HepG2 (cell line): ENCODE results near the gene STARD6. TPM values are rescaled to one million over a fixed set of nuclear protein-coding genes. Genes with fewer than 3 reads are reported as not detected.
"Not testable (repeated sequence)": the region's sequence is repeated elsewhere in the genome, so short reads cannot be mapped to it uniquely, and the experiment has no call there.

ENCODE experiments used
- ATAC-seq: fragments of 200-7000 bp; cut with Tn5 transposase; 3 replicates; pipeline ENCODE4 v1.9.1; 2020; ENCODE audit warnings: mild to moderate bottlenecking, moderate library complexity
- BruUV-seq: library from RNA; stranded (reverse); fragments of 400-500 nt; replicated peaks from 2 replicates; lab custom pipeline; 2021; lab: Mats Ljungman, UMichigan
- CTCF ChIA-PET: fragments of 300-600 bp; formaldehyde crosslinking; extraction: SDS; loops from one replicate; lab custom pipeline; 2021; ENCODE audit warnings: low total read pairs, inconsistent platforms, low intra/inter-chr PET ratio; lab: Yijun Ruan, JAX
- POLR2A ChIA-PET: fragments of 350-600 bp; sonication (Branson Sonifier 250); formaldehyde crosslinking; loops from one replicate; lab custom pipeline; 2020; ENCODE audit warnings: antibody characterized with exemption, inconsistent platforms; lab: Yijun Ruan, JAX
- DNase-seq: peaks from one replicate; pipeline ENCODE4 v3.0.0-alpha.2; 2015; ENCODE audit warnings: low spot score
- FAIRE-seq: peaks from 3 replicates; lab custom pipeline; 2011; peaks lifted over from hg19 to GRCh38; lab: Jason Lieb, UNC
- H2AFZ ChIP-seq: one replicate; pipeline ENCODE4 v1.6.1; 2011; ENCODE audit warnings: low read length, inconsistent platforms
- H3K27ac ChIP-seq: fragments of 300-600 bp; 3 replicates; pipeline ENCODE4 v1.8.0; 2011; ENCODE audit warnings: mixed run types, mild to moderate bottlenecking, mixed read lengths, low read length, inconsistent platforms; ENCODE audit not compliant: insufficient read depth; ENCODE audit errors: extremely low read length
- H3K27me3 ChIP-seq, 2 experiments: fragments of 200-600 bp in 1 of 2; 2 replicates in 1 of 2; 3 replicates in 1 of 2; pipeline versions ENCODE4 v1.6.0 to v1.8.0; 2011; ENCODE audit warnings: low read length in 2 of 2, mild to moderate bottlenecking in 2 of 2, moderate library complexity in 2 of 2, inconsistent platforms in 1 of 2; ENCODE audit not compliant: insufficient read depth in 2 of 2, control insufficient read depth in 1 of 2
- H3K36me3 ChIP-seq, 2 experiments: fragments of 200-600 bp in 1 of 2; replicated peaks in 1 of 2; 2 replicates in 1 of 2; 3 replicates in 1 of 2; pipeline versions ENCODE4 v1.5.1 to v1.8.0; 2011; ENCODE audit warnings: low read length in 2 of 2, inconsistent platforms in 1 of 2; ENCODE audit not compliant: insufficient read depth in 2 of 2, control insufficient read depth in 1 of 2
- H3K4me1 ChIP-seq: 2 replicates; pipeline ENCODE4 v1.5.1; 2012; ENCODE audit warnings: low read length, inconsistent platforms; ENCODE audit not compliant: insufficient read depth
- H3K4me2 ChIP-seq: 2 replicates; pipeline ENCODE4 v1.6.0; 2011; ENCODE audit warnings: low read depth, low read length, inconsistent platforms
- H3K4me3 ChIP-seq, 3 experiments: fragments of 200-600 bp in 1 of 3; sonication (generic), shearing (Covaris generic) in 1 of 3; replicated peaks in 1 of 3; 2 replicates each; pipeline ENCODE4 v1.5.1; 2011 to 2016; ENCODE audit warnings: low read length in 3 of 3, inconsistent platforms in 2 of 3, low read depth in 2 of 3, mild to moderate bottlenecking in 2 of 3, control low read depth in 1 of 3, mixed read lengths in 1 of 3; ENCODE audit not compliant: insufficient read depth in 1 of 3
- H3K79me2 ChIP-seq: one replicate; pipeline ENCODE4 v1.6.1; 2011; ENCODE audit warnings: low read length, inconsistent platforms; ENCODE audit not compliant: insufficient read depth
- H3K9ac ChIP-seq: 2 replicates; pipeline ENCODE4 v1.6.0; 2011; ENCODE audit warnings: mild to moderate bottlenecking, low read depth, low read length, inconsistent platforms; ENCODE audit not compliant: insufficient read depth
- H3K9me3 ChIP-seq: 2 replicates; pipeline ENCODE4 v1.5.1; 2012; ENCODE audit warnings: mild to moderate bottlenecking, low read length
- H4K20me1 ChIP-seq: 2 replicates; pipeline ENCODE4 v1.6.0; 2011; ENCODE audit warnings: inconsistent platforms, mild to moderate bottlenecking, low read length, moderate library complexity; ENCODE audit not compliant: insufficient read depth
- BATF2 ChIP-seq: sonication (generic); formaldehyde crosslinking; IDR thresholded peaks from 2 replicates; pipeline ENCODE4 v1.8.0; 2022; ENCODE audit warnings: mild to moderate bottlenecking, missing genetic modification reagents, moderate library complexity
- POLR2AphosphoS2 ChIP-seq: IDR thresholded peaks from 2 replicates; pipeline ENCODE4 v1.6.1; 2011; ENCODE audit warnings: low read depth, low read length, improper control_type of control experiment
- ZNF501 ChIP-seq: sonication (generic); formaldehyde crosslinking; IDR thresholded peaks from 2 replicates; pipeline ENCODE4 v1.5.1; 2020; ENCODE audit warnings: mild to moderate bottlenecking, moderate library complexity, missing genetic modification reagents
- WGBS: methylation state at CpG from one replicate; pipeline ENCODE4 v1.1.6; 2017; ENCODE audit warnings: low lambda C conversion rate; 5-methylcytosine and 5-hydroxymethylcytosine counted together
- in situ Hi-C: cut with HindIII; loops from 2 replicates; pipeline ENCODE4 v1.10.0; 2017; ENCODE audit warnings: low pct_unique_long_range_greater_than_20kb; ENCODE audit not compliant: extremely low pct_ligation_motif_present
- intact Hi-C: fragments of 100-400 bp; cut with micrococcal nuclease; formaldehyde crosslinking; loops from one replicate; pipeline ENCODE4 v1.10.0; 2022; ENCODE audit not compliant: unreplicated experiment
- polyA plus RNA-seq, 8 experiments: library from polyadenylated mRNA; depleted of rRNA in 3 of 8; stranded (reverse) in 7 of 8; unstranded in 1 of 8; fragments of >200 nt; fragmentation: Illumina TruSeq in 4 of 8; extraction: Trizol in 4 of 8; gene quantifications; 2 replicates each; pipeline versions ENCODE4 v1.2.1 to v1.2.3, GENCODE V29; 2011 to 2016; ENCODE audit warnings: low read depth in 4 of 8, missing spikeins in 1 of 8, mixed read lengths in 1 of 8; ENCODE audit not compliant: insufficient read depth in 1 of 8
- total RNA-seq, 5 experiments: library from RNA; depleted of rRNA; stranded (reverse); fragments of >200 nt; fragmentation: Illumina TruSeq; extraction: Trizol; gene quantifications; 2 replicates each; pipeline ENCODE4 v1.2.3, GENCODE V29; 2016; ENCODE audit warnings: low read depth in 1 of 5
- TF ChIP-seq, protein P1 (sequence below): sonication (generic); formaldehyde crosslinking; IDR thresholded peaks from 2 replicates; pipeline ENCODE4 v1.5.0; 2020; ENCODE audit warnings: mild to moderate bottlenecking, missing genetic modification reagents
- TF ChIP-seq, protein P2 (sequence below): sonication (generic); formaldehyde crosslinking; IDR thresholded peaks from 2 replicates; pipeline ENCODE4 v1.4.0; 2020; ENCODE audit warnings: mild to moderate bottlenecking, missing genetic modification reagents

Gene STARD6
- total and polyA plus RNA-seq, 2 of the 13 experiments (the other 11 are each of a cell fraction or from before 2014, with no cell fraction given) = not detected

DNA sequence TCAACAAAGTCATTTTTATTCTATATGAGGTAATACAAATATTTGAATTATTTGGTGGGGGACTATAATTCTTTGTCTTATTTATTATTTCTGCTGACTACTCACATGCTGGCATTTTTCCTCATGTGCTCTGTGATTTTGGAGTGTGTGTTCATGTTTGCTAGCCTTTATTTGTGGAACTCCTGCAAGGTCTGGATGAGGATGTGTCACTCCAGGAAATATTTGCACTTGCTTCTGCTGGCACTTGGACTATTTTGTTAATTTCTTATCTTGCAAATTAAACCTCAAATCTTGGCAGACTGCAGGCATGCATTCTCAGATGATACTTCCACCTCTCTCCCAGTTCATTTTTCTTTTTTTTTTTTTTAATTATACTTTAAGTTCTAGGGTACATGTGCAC is 54.2 kb downstream of the STARD6 start (continued):
- TF ChIP-seq, protein P1, sequence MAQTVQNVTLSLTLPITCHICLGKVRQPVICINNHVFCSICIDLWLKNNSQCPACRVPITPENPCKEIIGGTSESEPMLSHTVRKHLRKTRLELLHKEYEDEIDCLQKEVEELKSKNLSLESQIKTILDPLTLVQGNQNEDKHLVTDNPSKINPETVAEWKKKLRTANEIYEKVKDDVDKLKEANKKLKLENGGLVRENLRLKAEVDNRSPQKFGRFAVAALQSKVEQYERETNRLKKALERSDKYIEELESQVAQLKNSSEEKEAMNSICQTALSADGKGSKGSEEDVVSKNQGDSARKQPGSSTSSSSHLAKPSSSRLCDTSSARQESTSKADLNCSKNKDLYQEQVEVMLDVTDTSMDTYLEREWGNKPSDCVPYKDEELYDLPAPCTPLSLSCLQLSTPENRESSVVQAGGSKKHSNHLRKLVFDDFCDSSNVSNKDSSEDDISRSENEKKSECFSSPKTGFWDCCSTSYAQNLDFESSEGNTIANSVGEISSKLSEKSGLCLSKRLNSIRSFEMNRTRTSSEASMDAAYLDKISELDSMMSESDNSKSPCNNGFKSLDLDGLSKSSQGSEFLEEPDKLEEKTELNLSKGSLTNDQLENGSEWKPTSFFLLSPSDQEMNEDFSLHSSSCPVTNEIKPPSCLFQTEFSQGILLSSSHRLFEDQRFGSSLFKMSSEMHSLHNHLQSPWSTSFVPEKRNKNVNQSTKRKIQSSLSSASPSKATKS (CRISPR knock-in tag) = no peak
- no peak for TF ChIP-seq ZNF501 (CRISPR knock-in tag)
- TF ChIP-seq, protein P2, sequence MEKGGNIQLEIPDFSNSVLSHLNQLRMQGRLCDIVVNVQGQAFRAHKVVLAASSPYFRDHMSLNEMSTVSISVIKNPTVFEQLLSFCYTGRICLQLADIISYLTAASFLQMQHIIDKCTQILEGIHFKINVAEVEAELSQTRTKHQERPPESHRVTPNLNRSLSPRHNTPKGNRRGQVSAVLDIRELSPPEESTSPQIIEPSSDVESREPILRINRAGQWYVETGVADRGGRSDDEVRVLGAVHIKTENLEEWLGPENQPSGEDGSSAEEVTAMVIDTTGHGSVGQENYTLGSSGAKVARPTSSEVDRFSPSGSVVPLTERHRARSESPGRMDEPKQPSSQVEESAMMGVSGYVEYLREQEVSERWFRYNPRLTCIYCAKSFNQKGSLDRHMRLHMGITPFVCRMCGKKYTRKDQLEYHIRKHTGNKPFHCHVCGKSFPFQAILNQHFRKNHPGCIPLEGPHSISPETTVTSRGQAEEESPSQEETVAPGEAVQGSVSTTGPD = no peak
- TF ChIP-seq BATF2 = no peak
- TF ChIP-seq POLR2AphosphoS2 = no peak
- TF ChIP-seq, all 625 proteins: peak for 0

DNA sequence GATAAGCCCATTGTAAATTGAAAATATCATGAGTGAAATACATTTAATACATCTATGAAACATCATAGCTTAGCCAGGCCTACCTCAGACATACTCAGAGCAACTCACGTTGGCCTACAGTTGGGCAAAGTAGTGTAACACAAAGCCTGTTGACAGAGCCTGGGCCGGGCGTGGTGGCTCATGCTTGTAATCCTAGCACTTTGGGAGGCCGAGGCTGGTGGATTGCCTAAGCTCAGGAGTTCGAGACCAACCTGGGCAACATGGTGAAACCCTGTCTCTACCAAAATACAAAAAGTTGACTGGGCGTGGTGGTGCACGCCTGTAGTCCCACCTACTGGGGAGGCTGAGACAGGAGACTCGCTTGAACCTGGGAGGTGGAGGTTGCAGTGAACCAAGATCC is 58.7 kb downstream of the STARD6 start:
- H3K27ac ChIP-seq, H3K4me2 ChIP-seq, H3K9ac ChIP-seq, intact Hi-C loops, H3K9me3 ChIP-seq, FAIRE-seq, H2AFZ ChIP-seq, H3K27me3 ChIP-seq, H3K4me3 ChIP-seq, H4K20me1 ChIP-seq, H3K4me1 ChIP-seq, POLR2A ChIA-PET, DNase-seq, BruUV-seq, CTCF ChIA-PET, ATAC-seq, in situ Hi-C loops, H3K79me2 ChIP-seq, H3K36me3 ChIP-seq: not testable (repeated sequence)
- WGBS = 77% methylated on average over 8 of the region's 8 CpGs
